VCaP (cell line): ENCODE data around the gene TMEM125.

ENCODE experiments used
- H3K27ac ChIP-seq: fragments of 450-650 bp; 2 replicates; pipeline ENCODE4 v1.5.1; 2017
- TF ChIP-seq, protein P1 (sequence below): fragments of 450-650 bp; conservative IDR thresholded peaks from 2 replicates; pipeline ENCODE4 v1.5.1; 2017; ENCODE audit warnings: mild to moderate bottlenecking, moderate library complexity

The TMEM125 gene

DNA sequence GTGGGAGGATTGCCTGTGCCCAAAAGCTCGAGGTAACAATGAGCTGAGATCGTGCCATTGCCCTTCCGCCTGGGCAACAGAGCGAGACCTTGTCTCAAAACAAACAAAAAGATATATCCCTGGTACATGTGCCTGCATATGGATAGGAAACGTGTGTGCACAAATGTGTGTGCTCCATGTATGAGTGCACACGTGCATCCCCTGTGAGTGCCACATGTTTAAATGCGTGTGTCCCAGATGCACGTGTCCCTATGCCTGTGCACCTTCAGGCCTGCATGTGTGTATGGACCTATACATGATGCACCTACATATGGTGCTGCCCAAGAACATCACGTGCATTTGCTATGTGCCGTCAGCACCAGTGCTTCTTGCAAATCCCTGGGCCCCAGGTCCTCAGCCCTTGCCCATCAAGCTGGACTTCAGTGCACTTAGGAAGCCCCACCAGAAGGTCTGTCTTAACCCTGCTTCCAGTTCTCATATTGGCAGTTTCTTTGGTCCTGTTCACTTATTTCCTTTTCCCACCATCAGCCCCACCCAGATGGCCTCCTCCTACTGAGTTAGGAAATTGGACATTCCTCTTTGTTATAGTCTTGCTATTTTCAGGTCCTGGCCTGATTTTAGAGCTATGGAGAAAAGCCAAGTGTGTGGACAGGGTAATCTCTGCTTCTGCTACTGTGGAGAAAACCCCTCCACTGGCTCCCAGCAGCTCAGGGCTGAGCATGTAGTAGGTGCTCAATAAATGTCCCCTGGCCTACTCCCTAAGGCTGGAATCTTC lies 46.4 kb downstream of the TMEM125 start:
- TF ChIP-seq, protein P1, sequence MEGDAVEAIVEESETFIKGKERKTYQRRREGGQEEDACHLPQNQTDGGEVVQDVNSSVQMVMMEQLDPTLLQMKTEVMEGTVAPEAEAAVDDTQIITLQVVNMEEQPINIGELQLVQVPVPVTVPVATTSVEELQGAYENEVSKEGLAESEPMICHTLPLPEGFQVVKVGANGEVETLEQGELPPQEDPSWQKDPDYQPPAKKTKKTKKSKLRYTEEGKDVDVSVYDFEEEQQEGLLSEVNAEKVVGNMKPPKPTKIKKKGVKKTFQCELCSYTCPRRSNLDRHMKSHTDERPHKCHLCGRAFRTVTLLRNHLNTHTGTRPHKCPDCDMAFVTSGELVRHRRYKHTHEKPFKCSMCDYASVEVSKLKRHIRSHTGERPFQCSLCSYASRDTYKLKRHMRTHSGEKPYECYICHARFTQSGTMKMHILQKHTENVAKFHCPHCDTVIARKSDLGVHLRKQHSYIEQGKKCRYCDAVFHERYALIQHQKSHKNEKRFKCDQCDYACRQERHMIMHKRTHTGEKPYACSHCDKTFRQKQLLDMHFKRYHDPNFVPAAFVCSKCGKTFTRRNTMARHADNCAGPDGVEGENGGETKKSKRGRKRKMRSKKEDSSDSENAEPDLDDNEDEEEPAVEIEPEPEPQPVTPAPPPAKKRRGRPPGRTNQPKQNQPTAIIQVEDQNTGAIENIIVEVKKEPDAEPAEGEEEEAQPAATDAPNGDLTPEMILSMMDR = no peak
- H3K27ac ChIP-seq = no peak overlapping the region

DNA sequence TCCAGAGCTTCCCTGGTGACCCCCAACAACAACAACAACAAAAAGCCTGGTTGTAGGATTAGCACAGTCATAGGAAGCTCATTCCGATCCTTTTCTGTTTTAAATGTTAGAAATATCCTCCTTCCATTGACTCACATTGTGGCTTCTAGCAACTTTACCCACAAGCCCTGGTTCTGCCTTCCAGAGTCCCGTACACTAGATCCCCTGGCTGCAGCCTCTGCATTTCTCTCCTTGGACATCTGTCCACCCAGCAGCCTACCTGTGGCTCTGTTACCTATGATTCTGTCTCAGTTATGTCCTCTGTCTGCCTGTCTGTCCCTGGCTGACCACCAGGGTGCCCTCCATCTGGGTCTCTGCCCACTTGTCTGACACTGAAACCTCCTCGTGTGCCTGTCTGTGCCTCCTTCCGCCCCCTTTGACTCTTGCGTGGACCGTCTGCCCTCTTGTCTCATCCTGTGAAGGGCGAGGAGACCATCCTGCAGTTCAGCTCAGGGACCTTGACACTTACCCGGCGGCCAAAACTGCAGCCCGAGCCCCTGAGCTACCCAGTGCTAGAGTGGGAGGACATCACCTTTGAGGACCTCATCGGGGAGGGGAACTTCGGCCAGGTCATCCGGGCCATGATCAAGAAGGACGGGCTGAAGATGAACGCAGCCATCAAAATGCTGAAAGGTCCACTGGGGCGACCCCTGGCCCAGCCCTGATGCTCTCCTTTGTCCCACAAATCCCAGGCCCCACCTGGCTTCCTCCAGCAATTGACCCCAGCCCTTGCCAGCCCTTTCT lies 47.1 kb downstream of the TMEM125 start:
- TF ChIP-seq, protein P1 = no peak
- no peak overlapping the region for H3K27ac ChIP-seq

DNA sequence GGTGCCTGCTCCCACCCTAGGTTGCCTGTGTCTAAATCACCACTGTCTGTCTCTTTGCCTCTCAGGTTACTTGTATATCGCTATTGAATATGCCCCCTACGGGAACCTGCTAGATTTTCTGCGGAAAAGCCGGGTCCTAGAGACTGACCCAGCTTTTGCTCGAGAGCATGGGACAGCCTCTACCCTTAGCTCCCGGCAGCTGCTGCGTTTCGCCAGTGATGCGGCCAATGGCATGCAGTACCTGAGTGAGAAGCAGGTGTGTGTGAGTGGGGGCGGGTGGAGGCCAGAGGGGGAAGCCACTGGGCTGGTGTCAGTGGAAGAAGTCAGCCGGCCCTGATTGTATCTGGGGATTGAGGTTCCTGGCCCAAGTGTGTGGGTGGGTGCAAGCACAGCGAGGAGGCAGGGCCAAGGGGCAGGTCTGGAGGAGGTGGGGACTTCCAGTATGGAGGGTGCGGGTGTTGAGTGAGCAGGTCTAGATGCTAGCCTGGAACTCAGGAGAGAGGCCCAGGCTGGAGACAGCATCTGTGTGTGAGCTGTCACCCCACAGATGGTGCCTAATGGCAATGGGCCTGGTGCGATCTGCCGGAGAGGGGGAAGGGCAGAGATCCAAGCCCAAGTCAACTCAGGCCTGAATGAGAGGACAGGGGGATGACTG lies 48.2 kb downstream of the TMEM125 start:
- no peak overlapping the region for H3K27ac ChIP-seq
- TF ChIP-seq, protein P1 = no peak

DNA sequence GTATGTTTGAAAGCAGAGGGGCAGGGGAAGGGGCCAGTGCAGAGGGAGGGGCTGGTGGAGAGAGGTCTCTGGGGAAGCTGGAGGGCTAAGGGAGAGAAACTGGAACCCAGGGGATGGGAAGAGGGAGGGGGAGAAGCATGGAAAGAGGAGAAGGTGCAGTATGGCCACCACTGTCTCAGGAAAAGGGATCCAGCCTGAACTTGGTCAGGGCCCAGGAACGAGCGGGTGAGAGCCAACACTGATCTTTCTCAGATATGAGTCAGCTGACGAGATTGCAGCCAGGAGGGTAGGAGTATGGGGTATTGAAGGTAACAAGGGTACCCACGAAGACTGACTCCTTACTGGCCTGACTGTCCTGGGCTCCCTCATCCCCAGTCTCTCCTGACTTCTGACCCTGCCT lies 49.0 kb downstream of the TMEM125 start:
- no peak overlapping the region for H3K27ac ChIP-seq
- TF ChIP-seq, protein P1 = no peak

DNA sequence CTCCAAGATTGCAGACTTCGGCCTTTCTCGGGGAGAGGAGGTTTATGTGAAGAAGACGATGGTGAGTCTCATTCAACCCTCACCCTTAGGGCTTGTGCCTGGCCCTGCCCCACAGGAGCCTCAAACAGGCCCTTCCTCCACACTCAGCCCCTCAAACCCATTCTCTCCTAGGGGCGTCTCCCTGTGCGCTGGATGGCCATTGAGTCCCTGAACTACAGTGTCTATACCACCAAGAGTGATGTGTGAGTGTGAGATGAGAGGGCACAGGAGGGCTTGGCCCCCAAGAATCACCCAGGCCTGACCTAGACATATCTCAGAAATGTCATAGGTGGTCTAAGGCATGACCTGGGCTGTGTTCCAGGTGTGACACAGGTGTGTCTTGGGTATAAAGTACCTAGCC lies 49.5 kb downstream of the TMEM125 start:
- TF ChIP-seq, protein P1 = no peak
- H3K27ac ChIP-seq = no peak overlapping the region

DNA sequence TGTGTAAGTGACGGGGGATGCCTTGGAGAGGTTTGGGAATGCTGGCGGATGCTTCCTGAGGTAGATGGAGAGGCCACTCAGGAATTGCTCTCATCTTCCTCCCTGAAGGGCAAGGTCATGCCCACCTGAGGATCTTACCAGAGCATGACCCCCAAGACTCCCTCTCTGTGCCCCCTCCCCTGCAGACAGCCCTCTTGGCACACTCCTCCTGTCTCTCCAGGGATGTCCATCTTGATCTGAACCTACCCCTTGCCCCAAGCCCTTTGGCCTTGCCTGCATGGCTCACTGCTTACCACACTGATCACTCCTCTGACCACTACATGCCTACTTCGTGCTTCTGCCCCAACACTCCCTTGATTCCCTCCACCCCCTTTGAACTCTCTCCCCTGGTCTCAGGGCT lies 50.0 kb downstream of the TMEM125 start:
- TF ChIP-seq, protein P1 = no peak
- no peak overlapping the region for H3K27ac ChIP-seq

DNA sequence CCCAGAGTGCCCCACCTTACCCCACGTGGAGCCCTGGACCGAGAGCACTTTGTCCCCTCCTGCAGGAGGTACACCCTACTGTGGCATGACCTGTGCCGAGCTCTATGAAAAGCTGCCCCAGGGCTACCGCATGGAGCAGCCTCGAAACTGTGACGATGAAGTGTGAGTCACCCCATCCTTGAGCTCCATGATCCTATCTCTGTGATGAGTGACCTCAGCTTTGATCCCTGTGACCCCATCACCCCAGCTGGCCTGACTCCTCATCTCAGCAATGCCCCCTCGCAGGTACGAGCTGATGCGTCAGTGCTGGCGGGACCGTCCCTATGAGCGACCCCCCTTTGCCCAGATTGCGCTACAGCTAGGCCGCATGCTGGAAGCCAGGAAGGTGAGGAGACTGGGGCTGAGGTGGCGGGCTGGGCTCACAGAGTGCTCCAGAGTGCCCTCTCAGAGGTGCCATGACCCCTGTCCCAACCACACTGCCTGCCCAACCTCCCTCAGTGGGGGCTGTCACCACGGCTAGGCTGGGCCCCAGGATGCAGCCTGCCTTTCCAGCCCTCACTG lies 51.6 kb downstream of the TMEM125 start:
- TF ChIP-seq, protein P1 = no peak
- H3K27ac ChIP-seq = no peak overlapping the region
